ENCODE measurements around the gene PALMD.

The PALMD gene

DNA sequence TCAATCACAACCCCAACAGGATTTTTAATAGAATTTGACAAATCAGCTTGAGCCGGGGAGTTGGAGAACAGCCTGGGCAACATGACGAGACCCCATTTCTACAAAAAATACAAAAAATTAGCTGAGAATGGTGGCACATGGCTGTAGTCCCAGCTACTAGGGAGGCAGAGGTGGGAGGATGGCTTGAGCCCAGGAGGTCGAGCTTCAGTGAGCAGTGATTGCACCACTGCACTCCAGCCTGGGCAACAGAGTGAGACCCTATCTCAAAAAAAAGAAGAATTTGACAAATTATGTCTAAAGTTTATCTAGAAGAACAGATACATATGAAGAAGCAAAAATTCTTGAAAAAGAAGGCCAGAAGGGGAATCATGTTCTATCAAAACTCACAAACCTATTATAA, 77.3 kb downstream of the PALMD start:
- no peak for DNase-seq (ENCODE audit: low spot score)
- CTCF ChIA-PET, result no interaction called here
- no peak overlapping the region for H3K27ac ChIP-seq
- no peak for TF ChIP-seq CTCF (conservative IDR thresholded peaks at IDR 0.05; ENCODE audit: low read depth)
- POLR2A ChIA-PET (ENCODE audit: low non-redundant PET), result no interaction called here

GRCh38 chr1:99725996-99726395, 80.1 kb downstream of the PALMD start:
- H3K27ac ChIP-seq, result no peak overlapping the region
- ChIA-PET CTCF (no interaction called here), POLR2A (ENCODE audit: low non-redundant PET) (no interaction called here)
- TF ChIP-seq CTCF (conservative IDR thresholded peaks at IDR 0.05; ENCODE audit: low read depth), result no peak
- DNase-seq (ENCODE audit: low spot score), result no peak

DNA sequence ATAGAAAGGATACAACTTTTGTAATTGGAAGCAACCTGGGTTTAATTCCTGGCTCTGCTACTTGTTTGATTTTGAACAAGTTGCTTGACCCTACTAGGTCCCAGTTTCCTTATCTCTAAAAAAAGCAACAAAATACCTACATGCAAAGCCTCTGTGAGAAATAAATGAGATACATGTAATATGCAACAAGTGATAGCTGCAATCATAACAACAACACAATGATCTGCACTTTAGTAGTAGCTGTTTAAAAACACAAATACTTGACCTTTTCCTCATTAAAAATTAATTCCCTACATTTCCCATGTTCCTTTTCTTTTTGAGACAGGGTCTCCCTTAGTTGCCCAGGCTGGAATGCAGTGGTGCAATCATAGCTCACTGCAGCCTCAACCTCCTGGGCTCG, 80.5 kb downstream of the PALMD start:
- CTCF ChIA-PET, result no interaction called here
- TF ChIP-seq CTCF (conservative IDR thresholded peaks at IDR 0.05; ENCODE audit: low read depth), result no peak
- no peak overlapping the region for H3K27ac ChIP-seq
- POLR2A ChIA-PET (ENCODE audit: low non-redundant PET), result no interaction called here
- DNase-seq (ENCODE audit: low spot score), result no peak

- ChIA-PET CTCF (no interaction called here), POLR2A (ENCODE audit: low non-redundant PET) (no interaction called here)
- no peak for DNase-seq (ENCODE audit: low spot score)
- H3K27ac ChIP-seq, result no peak overlapping the region
- no peak for TF ChIP-seq CTCF (conservative IDR thresholded peaks at IDR 0.05; ENCODE audit: low read depth)
These were observed 80.9 kb downstream of the PALMD start for GRCh38 chr1:99726818-99727217.

DNA sequence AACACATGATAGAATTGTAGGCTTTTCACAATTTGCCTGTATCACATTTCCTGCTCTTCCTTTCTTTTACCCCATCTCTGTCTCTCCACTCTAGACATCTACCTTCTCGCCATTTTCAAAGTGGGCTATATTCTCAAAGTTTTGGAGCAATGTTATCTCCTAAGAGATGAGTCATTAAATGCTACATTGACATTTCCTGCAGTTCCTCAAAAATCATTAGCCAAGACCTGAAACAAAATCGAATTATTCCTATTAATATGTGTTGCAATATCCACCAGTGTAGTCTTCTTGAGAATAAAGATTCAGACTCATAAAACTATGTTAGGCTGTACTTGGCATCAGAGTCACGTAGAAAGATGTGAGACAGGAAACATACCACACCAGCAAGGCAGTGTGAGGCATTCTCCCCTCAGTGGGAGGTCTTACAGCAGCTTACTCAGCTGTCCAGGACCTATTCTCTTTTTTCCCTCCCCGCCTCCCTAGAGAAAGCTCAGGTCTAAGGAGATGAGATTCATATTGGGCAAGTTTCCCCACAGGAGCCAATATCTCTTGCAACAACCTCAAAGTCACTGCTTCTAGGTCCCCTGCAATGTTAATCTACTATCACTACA, 81.8 kb downstream of the PALMD start:
- CTCF ChIA-PET, result interaction anchor here (0.7 to 1.6 kb wide), 2 partner anchors 19 to 27 kb away, joined by 3 to 6 read pairs; no protein-coding TSS in a partner anchor
- H3K27ac ChIP-seq, result no peak overlapping the region

DNA sequence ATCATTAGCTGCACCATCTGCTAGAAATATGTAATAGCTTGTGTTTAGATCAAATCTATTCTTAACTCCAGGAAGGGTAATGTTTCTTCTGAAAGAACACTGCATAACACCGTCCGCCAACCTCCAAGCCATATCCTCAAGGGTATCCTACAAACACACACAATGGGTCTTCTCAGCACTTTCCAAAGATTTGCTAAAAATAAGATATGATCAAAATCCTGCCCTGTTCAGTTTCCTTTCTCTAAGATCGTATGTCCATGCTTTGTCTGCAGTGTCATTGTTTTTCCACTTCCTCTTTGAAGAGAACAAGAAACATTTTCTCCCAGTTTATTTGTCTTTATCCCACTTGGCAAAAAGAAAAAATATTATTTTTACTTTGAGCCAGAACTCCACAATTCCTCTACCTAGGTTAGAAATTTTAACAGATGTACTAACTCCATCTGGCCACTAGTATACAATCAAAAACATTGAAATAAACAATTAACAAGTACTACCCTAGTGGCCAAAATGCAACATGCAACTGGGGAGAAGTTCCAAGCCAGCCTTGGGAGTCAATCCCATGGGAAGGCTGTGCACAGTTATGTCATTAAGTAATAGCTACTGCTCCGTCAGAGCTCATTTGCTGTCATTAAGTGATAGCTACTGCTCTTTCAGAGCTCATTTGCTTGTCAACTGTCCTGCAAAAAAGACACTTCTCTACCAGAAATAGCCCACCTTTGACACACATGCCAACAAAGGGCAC, 82.8 kb downstream of the PALMD start:
- no peak overlapping the region for H3K27ac ChIP-seq
- ChIA-PET CTCF (interaction anchor here (0.5 to 1.6 kb wide), 9 partner anchors 11 to 463 kb away, joined by 3 to 8 read pairs (median 3); no protein-coding TSS in a partner anchor), POLR2A (ENCODE audit: low non-redundant PET) (no interaction called here)
- no peak; the same call in 1 of the 2 replicates for TF ChIP-seq CTCF (conservative IDR thresholded peaks at IDR 0.05; ENCODE audit: low read depth)
- DNase-seq (ENCODE audit: low spot score), result peak; percentile 46

More for the DNA sequence above, 81.8 kb downstream of the PALMD start:
- TF ChIP-seq CTCF (conservative IDR thresholded peaks at IDR 0.05; ENCODE audit: low read depth), result no peak
- DNase-seq (ENCODE audit: low spot score), result no peak
- POLR2A ChIA-PET (ENCODE audit: low non-redundant PET), result no interaction called here
